SK-N-MC (cell line): Measurements from ENCODE around the gene CDC42BPB.

Experiments used
- DNase-seq: peaks from one replicate; pipeline ENCODE4 v3.0.0-alpha.2; 2011; ENCODE audit warnings: low read depth, low spot score
- H3K27ac ChIP-seq: fragments of 200-600 bp; sonication (generic); 2 replicates; pipeline ENCODE4 v1.5.1; 2016; ENCODE audit warnings: mixed run types
- H3K36me3 ChIP-seq: fragments of 200-600 bp; sonication (generic); 2 replicates; pipeline ENCODE4 v1.6.1; 2017; ENCODE audit warnings: antibody characterized with exemption, low read length, mixed read lengths; ENCODE audit not compliant: insufficient read depth
- H3K4me3 ChIP-seq: fragments of 200-600 bp; sonication (generic); 2 replicates; pipeline ENCODE4 v1.5.1; 2016
- H3K9ac ChIP-seq: fragments of 200-600 bp; sonication (generic); 2 replicates; pipeline ENCODE4 v1.8.0; 2017; ENCODE audit warnings: mixed run types, mixed read lengths; ENCODE audit not compliant: insufficient read length
- H3K9me3 ChIP-seq: fragments of 200-600 bp; sonication (generic); 2 replicates; pipeline ENCODE4 v1.6.1; 2017; ENCODE audit warnings: low read depth, mild to moderate bottlenecking, antibody characterized with exemption, low read length, moderate library complexity, mixed read lengths
- EZH2 ChIP-seq: fragments of 200-600 bp; sonication (generic); IDR thresholded peaks from one replicate; pipeline ENCODE4 v1.6.1; 2017; ENCODE audit warnings: antibody characterized with exemption
- FOXP2 ChIP-seq: optimal IDR thresholded peaks from 2 replicates; pipeline ENCODE3; 2011; ENCODE audit warnings: mild to moderate bottlenecking, moderate library complexity; ENCODE audit not compliant: insufficient read depth; ENCODE audit errors: extremely low read length, control extremely low read depth
- POLR2AphosphoS5 ChIP-seq: IDR thresholded peaks from 2 replicates; pipeline ENCODE4 v1.6.1; 2012; ENCODE audit warnings: mild to moderate bottlenecking, low read depth, low read length, borderline replicate concordance

Gene CDC42BPB, protein sequence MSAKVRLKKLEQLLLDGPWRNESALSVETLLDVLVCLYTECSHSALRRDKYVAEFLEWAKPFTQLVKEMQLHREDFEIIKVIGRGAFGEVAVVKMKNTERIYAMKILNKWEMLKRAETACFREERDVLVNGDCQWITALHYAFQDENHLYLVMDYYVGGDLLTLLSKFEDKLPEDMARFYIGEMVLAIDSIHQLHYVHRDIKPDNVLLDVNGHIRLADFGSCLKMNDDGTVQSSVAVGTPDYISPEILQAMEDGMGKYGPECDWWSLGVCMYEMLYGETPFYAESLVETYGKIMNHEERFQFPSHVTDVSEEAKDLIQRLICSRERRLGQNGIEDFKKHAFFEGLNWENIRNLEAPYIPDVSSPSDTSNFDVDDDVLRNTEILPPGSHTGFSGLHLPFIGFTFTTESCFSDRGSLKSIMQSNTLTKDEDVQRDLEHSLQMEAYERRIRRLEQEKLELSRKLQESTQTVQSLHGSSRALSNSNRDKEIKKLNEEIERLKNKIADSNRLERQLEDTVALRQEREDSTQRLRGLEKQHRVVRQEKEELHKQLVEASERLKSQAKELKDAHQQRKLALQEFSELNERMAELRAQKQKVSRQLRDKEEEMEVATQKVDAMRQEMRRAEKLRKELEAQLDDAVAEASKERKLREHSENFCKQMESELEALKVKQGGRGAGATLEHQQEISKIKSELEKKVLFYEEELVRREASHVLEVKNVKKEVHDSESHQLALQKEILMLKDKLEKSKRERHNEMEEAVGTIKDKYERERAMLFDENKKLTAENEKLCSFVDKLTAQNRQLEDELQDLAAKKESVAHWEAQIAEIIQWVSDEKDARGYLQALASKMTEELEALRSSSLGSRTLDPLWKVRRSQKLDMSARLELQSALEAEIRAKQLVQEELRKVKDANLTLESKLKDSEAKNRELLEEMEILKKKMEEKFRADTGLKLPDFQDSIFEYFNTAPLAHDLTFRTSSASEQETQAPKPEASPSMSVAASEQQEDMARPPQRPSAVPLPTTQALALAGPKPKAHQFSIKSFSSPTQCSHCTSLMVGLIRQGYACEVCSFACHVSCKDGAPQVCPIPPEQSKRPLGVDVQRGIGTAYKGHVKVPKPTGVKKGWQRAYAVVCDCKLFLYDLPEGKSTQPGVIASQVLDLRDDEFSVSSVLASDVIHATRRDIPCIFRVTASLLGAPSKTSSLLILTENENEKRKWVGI (N-terminal part only)

DNA sequence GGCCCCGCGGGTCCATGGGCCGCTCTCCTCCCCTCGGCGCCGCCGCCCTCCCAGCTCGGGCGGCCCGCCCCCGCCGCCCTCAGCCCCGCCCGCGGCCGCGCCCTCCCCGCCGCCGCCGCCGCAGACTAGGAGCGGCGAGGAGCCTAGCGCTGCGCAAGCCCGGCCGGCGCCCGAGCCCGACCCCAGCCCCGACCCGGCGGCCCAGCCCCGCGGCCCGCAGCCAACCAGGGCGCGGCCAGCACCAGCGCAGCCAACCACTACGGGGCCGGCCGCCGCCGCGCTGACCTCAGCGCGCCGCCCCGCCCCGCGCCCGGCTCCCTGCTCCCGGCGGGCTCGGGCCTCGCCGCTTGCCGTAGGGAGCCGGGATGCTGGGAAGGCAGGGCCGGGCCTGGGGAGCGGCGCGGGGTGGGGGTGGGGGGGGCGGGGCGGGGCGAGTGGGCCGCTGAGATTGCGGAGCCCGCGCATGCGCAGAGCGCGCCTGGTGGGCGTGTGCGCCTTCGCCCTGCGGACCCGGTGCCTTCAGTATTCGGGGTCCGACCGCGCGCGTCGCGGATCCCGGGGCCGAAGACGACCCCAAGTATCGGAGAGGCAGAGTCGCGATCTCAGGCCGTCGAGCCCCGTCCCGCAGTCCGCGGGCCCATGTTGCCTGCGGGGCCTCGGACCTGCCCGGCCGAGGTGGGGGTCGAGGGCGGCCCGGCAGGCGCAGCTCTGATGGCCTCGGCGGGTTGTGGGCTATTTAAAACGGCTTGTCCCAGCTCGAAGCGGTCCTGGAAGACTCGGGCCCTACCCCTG is at the start of gene CDC42BPB:
Gene CDC42BPB (minus strand): TSS at position 178 of the 792 bp plus-strand sequence. CDS start 376 bp downstream, outside the sequence.
- no peaks in the 10 kb centered on the region for H3K36me3 ChIP-seq
- H3K9me3 ChIP-seq = no peaks in the 10 kb centered on the region
- H3K4me3 ChIP-seq = peak within 1 kb of the TSS; percentile 92
- peak within 1 kb of the TSS; percentile 83 for H3K9ac ChIP-seq
- DNase-seq = no peak
- TF ChIP-seq POLR2AphosphoS5 = peak; percentile 77
- TF ChIP-seq FOXP2 = no peak
- H3K27ac ChIP-seq = 0 out of 2 replicates have a peak within 1 kb of the TSS, but pooled peaks have one; percentile 9

DNA sequence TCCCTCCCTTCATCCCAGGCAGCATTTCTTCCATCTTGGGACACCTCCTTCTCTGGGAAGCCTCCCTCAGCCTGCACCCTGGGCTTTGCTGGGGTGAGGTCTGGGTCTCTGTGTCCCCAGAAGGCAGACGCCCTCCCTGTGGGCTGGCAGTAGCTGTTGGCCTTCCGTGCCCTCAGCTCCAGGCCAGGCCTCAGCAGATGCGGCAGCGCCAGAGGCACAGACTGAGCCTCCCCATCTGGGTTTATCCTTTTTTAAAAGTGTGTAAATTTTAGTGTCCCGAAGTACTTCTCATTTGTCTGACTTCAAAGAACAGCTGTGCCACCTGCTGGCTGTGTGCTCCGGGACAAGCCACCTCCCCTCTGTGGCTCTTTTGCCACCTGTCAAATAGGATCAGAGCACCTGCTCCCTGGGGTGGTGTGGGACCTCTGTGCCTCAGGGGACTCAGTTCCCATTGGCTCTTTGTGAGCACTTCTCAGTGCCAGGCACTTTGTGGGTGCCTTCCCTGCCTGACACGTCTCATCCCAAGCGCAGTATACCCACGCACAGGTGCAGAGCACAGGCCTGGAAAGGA is 48.3 kb upstream of the CDC42BPB start:
- Histone ChIP-seq H3K36me3 (no peaks in the 10 kb centered on the region), H3K9me3 (no peaks in the 10 kb centered on the region), H3K4me3 (no peak overlapping the region), H3K27ac (no peak overlapping the region), H3K9ac (no peak overlapping the region)
- no peak for DNase-seq
- TF ChIP-seq FOXP2 (no peak), EZH2 (no peak), POLR2AphosphoS5 (no peak)

DNA sequence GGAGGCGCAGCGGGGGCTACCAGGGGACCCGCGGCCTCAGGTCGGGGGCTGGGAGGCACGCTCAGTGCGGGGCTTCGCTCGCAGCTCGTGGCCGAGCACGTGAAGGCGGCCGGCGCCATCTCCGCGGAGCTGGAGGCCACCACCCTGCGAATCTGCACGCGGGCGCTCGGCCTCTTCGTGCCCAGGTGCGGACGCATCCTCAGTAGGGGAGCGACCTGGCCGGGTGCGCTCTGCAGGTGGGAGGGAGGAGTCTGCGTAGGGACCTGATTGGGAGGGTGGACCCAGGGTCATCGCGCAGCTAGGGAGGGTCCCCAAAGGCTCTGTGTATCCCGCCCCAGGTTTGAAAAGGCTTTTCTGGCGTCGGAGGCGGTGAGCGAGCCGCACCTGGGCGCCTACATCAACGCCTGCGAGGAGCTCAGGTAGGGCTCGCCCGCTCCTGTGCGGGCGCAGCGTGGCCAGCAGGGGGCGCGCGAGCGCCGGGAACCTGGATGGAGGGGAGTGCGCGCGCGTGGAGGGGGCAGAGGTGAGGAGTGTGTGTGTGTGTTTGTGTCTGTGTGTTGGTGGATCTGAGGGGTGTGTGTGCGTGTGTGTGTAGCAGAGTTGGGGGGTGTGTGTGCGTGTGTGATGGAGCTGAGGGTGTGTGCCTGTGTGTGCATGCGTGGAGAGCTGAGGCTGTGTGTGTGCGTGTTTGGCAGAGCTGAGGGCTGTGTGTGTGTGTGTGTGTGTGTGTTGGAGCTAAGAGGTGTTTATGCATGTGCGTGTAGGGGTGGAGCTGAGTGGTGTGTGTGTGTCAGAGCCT is 47.5 kb upstream of the CDC42BPB start:
- Histone ChIP-seq H3K27ac (no peak overlapping the region), H3K9ac (no peak overlapping the region), H3K4me3 (peak overlapping the region; percentile 69)

DNA sequence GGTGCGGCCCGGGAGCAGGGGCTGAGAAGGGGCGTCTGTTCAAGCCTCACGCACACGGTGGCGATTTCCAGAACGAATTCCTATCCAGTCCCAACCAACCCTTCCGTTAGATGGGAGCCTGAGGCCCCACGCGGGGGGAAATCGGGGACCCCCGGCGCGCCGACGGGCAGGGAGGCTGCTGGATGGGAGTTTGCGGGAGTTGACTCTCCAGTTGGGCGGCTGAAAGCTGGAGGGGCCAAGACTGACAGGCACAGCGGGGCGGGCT is 47.0 kb upstream of the CDC42BPB start:
- no peak for DNase-seq
- Histone ChIP-seq H3K27ac (no peak overlapping the region), H3K9ac (no peak overlapping the region), H3K36me3 (no peaks in the 10 kb centered on the region), H3K4me3 (peak overlapping the region; percentile 69), H3K9me3 (no peaks in the 10 kb centered on the region)
- TF ChIP-seq EZH2 (no peak), FOXP2 (no peak), POLR2AphosphoS5 (no peak)

More for the DNA sequence above, 47.5 kb upstream of the CDC42BPB start:
- no peak for TF ChIP-seq EZH2
- TF ChIP-seq FOXP2 = no peak
- TF ChIP-seq POLR2AphosphoS5 = no peak
- no peak for DNase-seq
- H3K9me3 ChIP-seq = no peaks in the 10 kb centered on the region
- H3K36me3 ChIP-seq = no peaks in the 10 kb centered on the region

DNA sequence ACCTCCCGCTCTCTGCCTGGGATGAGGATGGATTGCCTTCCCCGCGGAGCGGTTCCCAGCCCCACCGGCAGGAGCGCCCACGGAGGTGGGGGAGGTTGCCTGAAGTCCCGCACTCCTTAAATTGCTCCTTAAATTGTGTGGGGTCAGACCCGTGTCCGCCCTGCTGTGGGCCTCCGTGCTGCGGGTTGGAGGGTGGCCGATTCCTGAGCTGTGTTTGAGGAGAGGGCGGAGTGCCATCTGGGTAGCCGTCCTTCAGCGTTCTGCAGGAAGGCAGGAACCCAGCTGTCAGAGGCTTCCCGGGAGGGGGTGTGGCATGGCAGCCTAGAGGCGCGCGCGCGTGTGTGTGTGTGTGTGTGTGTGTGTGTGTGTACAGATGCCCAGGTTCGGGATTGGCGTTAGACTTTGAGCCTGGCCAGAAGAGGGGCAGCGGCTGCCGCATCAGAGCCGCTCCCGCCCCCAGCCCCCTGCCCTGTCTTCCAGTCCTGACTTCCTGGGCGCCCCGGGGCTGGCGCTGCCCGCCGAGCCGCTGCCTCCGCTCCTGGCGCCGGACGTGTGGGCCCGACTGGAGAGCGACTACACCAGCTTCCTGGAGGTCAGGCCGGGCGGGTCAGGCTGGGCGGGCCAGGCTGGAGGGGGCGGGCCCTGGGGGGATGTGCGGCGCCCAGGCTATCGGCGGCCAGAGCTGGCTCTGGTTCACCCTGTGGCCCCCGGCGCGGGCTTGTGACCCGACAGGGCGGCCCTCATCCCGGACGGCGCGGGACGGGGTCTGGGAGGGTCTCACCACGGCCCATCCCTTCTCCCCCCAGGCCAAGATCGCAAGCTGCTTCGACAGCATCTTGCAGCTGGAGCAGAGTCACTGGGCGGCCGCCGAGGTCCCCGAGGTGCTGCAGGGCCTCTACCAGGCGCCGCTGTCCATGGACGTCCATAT is 46.4 kb upstream of the CDC42BPB start:
- H3K9ac ChIP-seq = no peak overlapping the region
- DNase-seq = no peak
- H3K4me3 ChIP-seq = peak overlapping the region; percentile 69
- no peak for TF ChIP-seq POLR2AphosphoS5
- TF ChIP-seq FOXP2 = no peak
- TF ChIP-seq EZH2 = no peak
- no peak overlapping the region for H3K27ac ChIP-seq
- no peaks in the 10 kb centered on the region for H3K36me3 ChIP-seq
- H3K9me3 ChIP-seq = no peaks in the 10 kb centered on the region

DNA sequence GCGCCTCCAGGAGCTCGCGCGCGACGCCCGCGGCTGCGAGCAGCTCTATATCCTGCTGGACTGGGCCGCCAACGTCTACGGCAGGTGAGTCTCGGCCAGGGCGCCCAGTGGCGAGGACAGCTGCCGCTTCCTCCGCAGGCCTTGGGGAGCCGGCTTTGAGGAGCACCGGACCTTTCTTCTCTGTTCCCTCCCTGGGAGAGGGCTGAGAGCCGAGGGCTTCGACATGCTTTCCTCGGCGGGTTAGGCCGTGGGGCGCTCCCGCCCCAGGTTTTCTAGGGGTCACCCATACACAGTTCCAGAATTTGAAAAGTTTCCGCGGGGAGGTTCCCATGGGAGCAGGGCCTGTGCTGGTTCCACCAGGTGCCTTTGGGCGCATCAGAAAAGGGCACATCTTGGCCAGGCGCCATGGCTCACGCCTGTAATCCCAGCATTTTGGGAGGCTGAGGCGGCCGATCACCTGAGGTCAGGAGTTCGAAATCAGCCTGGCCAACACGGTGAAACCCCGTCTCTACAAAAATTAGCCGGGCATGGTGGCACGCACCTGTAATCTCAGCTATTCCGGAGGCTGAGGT is 45.4 kb upstream of the CDC42BPB start:
- Histone ChIP-seq H3K36me3 (no peaks in the 10 kb centered on the region), H3K9me3 (no peaks in the 10 kb centered on the region), H3K4me3 (no peak overlapping the region), H3K27ac (no peak overlapping the region), H3K9ac (no peak overlapping the region)
- no peak for DNase-seq
- TF ChIP-seq POLR2AphosphoS5 (no peak), FOXP2 (no peak), EZH2 (no peak)
